Measurements from ENCODE around the gene RAB1A.
A peak's percentile ranks its signal among the peaks of the same experiment; 100 is the strongest.
"Not testable (repeated sequence)": the region's sequence is repeated elsewhere in the genome, so short reads cannot be mapped to it uniquely, and the experiment has no call there.

Gene RAB1A

DNA sequence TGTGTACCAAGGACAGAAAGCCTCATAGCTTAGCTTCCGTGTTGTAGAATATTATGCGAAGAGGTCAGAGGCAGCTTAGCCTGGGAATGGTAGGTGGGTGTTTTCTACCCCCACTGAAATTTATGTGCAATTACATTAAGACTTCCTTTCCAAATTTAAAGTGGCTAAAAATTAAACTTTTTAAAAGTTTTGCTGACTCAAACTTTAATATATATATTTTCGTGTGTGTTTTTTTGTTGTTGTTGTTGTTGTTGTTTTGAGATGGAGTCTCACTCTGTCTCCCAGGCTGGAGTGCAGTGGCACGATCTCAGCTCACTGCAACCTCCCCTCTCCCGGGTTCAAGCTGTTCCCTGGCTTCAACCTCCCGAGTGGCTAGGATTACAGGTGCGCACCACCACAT is 4.3 kb upstream of the RAB1A start:
- no peak for DNase-seq

DNA sequence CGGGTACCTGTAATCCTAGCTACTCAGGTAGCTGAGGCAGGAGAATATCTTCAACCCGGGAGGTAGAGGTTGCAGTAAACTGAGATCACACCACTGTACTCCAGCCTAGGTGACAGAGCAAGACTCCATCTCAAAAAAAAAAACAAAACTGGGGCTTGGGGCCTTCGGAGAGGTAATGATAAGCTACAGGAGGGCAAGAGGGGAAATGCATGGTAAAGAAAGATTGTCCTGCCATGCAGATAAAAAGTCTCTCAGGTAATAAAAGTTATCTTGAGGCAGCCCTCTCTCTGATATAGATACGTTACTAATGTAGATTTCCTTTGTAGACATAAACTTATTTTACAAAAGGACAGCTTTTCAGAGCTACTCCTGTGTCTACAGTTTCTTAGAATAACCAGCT is 3.7 kb upstream of the RAB1A start:
- no peak for DNase-seq

DNA sequence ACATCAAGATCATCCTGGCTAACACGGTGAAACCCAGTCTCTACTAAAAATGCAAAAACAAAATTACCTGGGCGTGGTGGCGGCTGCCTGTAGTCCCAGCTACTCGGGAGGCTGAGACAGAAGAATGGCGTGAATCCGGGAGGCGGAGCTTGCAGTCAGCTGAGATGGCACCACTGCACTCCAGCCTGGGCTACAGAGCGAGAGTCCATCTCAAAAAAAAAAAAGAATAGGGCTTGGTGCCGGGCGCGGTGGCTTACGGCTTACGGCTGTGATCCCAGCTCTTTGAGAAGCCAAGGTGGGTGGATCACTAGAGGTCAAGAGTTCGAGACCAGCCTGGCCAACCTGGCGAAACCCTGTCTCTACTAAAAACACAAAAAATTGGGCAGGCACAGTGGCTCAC is 3.0 kb upstream of the RAB1A start:
- DNase-seq = not testable (repeated sequence)

DNA sequence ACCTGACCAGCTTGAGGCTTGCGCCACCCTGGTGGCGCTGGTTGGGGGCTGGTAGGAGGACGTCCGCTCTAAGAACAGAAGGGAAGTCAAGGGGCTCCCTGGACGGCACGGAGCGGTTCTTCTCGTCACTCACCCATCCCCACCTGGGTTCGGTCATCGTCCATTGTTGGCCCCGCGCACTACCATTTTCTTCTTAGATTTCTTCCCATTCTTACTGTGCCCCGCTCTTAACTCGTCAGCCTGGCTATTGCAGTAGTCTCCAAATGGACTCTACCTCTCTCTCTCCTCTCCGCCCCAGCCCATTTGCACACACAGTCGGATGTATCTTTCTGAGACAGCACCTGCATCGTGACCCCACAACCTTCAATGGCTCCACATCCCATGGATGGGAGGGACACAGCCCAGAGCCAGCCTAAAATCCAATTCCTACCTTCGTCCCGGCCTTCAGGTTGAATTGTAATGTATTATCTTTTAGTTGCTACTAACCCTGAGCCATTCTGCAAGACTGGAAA is 814 bp upstream of the RAB1A start:
- DNase-seq = no peak

DNA sequence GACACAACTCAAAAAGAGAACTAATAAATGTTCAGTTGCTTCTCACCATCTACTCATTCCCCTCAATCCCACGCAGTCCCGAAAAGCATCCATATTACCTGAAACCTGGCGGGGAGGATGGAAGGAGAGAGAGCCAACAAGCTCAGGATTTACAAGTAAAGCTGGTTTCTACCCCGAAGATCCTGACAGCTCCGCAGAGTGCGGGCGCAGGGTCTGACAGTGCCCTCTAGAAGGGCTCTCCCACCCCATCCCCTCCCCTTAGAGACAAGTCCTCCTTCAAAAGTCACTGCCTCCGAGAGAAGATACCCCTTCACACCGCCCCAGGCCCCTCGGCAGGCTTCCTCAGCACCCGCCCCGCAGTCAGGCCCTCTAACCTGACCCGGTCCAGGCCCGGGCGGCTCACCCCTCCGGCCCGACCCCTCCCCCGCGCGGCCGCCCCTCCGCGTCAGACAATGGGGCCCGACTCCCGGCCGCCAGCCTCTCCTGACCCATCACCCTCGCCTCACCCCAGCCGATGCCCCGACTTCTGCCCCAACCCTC is 550 bp downstream of the RAB1A start:
- DNase-seq = peak; percentile 83

DNA sequence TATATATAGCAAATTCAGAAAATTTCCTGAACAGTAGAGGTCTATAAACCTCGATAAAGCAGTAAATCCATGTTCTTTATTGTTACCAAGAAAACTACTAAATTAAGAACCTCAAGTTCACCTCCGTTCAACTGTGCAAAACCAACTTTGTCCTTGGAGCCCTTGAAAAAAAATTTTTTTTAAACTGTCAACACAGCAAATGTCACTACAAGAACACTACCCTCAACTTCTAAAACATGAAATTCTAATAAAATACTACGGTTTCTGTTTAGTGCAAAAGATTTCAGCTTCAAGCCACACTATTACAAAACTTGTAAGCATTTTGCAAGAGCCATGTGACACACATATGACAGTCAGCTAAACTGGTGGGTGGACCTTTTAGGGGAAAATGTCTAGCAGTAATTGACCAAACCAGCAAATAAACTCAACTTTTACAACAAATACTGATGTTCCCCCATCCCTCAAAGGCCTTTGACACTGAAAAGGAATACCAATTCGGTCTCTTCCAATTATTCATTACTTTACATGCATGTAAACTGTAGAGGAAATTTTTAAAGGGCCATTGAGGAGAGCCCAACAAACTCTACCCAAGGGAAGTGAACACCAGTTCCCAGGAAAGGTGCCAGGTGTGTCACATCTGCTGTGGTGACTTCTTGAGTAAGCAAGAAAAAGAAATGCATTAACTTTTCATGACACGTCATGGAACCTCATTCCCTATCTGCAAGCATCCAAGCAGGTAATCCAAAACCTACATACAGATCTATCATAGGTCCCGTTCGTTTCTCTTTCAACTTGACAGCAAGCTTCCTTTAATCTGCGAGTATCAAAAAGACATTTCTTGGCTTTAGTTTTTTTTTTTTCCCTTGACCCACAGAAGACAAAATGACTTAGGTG is 1.4 kb downstream of the RAB1A start:
- DNase-seq = no peak

DNA sequence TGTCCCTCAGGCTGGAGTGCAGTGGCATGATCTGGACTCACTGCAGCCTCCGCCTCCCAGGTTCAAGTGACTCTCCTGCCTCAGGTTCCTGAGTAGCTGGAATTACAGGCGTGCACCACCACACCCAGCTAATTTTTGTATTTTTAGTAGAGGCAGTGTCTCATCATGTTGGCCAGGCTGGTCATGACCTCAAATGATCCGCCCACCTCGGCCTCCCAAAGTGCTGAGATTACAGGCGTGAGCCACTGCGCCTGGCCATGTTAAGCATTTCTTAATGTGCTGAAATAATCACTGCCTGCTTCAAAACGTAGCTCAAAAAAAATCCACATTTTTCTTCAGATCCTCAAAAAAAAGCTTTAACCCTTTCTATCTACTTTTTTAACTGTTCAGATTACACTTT is 4.4 kb downstream of the RAB1A start:
- DNase-seq = not testable (repeated sequence)

DNA sequence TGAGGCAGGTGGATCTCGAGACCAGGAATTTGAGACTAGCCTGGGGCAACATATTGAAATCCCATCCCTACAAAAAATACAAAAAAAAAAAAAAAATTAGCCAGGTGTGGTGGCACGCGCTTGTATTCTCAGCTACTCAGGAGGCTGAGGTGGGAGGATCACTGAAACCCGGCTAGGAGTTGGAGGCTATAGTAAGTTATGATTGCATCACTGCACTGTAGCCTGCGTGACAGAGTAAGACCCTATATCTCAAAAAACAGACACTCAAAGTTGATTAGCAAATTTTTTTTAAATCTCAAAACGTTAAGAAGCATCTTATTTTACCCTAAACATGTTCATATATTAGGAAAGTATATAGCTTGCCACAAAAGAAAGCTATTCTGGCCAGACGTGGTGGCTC is 7.6 kb downstream of the RAB1A start:
- no peak for DNase-seq

DNA sequence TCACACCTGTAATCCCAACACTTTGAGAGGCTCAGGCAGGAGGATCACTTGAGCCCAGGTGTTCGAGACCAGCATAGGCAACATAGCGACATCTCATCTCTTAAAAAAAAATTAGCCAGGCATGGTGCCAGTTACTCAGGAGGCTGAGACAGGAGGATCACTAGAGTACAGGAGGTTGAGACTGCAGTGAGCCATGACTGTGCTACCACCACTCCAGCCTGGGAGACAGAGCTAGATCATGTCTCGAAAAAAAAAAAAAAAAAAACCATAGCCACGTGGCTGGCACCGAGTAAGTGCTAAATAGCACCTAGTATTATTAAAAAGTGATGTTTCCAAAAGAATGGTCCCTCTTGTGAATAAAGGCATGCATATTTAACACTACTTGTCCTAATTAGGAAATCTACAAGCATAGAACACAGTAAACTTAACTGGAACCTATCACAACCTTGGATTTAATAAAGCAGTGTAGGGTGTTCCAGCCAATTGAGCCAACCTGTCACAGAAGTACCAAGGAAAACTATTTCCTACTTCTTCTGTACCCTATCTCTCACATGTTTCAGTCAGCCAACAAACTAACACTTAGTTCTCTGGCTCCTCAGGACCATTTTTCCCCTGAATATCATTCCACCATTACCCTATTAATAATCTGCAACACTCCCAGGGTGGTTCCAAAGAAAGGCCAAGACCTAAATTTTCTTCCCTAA is 8.8 kb downstream of the RAB1A start:
- DNase-seq = no peak

DNA sequence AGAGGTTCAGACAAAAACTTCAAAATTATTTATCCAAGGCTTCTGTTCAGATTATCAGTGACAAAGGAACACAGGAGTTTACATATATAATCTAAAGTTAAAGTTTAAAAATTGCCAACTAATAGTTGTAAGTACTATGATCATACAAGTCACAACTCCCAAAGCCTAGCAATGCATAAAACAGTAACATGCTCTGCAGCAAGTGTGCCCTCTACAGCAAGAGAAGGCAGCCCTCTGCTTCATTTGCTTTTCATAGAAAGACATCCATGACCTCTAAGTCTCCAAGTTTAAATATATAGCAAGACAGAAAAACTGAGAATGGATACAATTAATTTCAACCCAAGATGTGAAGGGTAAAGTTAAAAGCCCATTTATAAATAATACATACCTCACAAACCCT is 13.3 kb downstream of the RAB1A start:
- no peak for DNase-seq

DNA sequence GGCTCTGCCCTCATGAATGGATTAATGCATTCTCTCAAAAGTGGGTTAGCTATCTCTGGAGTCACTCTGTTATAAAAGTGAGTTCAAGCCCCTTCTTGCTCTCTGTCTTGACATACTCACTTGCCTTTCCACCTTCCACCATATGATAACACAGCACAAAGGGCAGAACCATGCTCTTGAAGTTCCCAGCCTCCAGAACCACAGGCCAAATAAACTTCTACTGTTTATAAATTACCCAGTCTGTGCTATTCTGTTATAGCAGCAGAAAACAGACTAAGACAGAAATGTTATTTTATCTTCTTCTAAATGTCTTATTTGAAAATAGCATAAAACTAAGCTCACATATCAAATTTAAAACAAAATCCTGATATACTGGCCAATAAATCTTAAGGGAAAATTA is 15.0 kb downstream of the RAB1A start:
- DNase-seq = no peak

DNA sequence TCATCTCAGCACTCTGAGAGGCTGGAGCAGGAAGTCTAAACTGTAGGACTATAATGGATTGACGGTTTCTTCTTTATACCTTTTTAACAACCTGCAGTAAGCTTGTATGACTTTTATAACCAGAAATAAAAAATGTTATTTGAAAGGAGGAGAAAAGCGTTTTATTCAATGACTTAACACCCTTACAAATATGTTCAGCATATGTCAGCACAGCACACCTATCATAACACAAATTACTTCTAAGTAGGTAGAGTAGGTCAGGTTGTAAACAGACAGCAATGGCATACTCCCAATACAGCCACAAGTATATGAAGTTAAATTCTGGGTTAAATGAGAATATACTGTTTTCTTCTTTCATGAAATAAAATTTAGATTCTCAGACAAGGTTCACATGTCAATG is 16.1 kb downstream of the RAB1A start:
- no peak for DNase-seq

DNA sequence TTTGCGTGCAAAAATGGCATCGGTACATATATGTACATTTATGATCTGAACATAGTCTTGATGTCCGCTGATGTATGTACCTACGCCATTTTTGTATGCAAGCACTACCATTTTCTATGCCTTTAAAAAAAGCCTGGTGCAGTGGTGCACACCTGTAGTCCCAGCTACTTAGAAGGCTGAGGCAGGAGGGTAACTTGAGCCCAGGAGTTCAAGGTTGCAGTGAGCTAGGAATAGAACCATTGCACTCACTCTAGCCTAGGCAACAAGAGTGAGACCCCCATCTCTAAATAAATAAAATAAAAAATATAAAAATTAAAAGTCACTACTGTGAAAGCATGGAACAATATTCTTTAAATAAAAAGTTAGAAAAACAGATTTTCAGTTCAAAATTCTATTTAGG is 16.7 kb downstream of the RAB1A start:
- no peak for DNase-seq

DNA sequence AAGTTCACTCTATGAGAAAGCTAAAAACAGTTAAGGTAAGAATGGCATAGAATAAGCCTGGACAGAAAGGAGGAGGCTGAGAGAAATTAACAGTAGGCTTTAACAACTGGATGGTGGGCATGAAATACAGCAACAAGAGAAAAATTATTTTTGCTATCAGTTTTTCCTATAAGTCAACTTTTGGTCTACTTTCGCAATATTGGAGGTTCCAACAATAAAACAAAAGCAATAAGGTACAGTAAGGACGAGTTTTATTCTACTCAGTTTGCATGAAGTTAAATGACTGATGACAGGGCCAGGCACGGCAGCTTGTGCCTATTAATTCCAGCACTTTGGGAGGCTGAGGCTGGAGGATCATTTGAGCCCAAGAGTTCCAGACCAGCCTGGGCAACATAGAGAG is 17.3 kb downstream of the RAB1A start:
- no peak for DNase-seq

DNA sequence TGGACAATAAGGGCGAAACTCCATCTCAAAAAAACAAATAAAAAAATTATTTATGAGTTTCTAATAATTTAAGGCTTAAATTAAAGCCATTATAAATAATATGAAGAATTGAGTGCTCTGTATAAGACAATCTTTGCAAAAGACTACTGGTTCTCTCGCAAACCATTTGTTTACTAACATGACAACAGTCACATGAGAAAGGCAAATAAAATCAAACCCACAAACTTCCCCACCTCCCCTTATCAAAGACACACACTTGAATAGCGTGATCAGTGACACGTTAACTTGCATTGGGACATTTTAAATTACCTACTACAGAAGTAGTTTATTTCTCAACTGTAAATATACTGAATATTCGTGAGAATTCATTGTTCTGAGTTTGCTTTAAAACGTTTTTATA is 21.1 kb downstream of the RAB1A start:
- no peak for DNase-seq

DNA sequence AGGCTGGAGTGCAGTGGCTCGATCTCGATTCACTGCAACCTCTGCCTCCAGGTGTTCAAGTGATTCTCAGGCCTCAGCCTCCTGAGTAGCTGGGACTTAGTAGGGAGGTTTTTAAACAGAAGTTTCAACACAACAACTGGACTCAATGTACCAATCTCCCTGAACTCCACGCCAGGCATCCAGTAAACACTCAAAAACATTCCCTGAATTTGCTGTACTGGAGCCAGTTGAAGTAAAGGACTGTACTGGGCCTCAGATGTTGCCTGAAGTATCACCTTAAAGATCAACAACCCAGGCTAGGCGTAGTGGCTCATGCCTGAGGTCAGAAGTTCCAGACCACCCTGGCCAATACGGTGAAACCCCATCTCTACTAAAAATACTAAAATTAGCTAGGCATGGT is 22.4 kb downstream of the RAB1A start:
- DNase-seq = no peak

DNA sequence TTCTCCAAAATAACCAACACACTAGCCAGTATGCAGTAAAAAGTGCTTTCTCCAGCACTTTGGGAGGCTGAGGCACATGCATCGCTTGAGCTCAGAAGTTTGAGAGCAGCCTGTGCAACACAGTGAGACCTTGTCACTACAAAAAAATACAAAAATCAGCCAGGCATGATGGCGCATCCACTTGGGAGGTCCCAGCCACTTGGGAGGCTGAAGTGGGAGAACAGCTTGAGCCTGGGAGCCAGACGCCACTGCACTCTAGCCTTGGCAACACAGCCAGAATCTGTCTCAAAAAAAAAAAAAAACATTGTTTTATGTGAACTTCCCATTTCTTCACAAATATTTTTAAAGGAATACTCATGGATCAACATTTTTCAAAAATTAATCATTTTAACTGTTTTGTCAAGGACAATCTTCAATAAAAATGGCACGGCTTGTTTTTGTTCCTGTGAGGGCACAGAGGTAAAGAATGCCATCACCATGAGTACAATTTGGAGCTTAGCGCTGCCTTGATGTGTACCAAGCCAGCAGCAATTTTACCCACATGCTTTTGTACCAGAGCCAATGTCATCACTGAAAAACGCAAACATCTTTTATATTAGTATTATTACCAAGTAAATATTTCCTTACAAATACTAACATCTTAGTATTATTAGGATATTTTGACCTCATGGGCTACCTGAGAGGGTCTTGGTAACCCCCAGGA is 26.7 kb downstream of the RAB1A start:
- no peak for DNase-seq

DNA sequence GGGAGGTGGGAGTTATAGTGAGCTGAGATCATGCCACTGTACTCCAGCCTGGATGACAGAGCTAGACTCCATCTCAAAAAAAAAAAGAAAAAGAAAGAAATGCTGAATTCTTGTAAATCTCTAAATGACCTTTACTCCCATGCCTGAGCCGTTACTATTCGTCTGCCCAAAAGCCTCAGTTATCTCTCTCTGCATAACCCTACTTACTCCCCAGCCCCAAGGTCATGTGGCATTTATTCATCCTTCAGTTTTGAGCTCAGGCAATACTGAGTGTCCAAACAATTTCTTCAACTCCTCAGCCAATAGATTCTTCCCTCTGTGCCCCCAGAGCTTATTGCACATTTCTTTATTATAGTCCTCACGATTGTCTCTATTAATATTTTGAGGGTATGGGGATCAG is 28.8 kb downstream of the RAB1A start:
- no peak for DNase-seq

DNA sequence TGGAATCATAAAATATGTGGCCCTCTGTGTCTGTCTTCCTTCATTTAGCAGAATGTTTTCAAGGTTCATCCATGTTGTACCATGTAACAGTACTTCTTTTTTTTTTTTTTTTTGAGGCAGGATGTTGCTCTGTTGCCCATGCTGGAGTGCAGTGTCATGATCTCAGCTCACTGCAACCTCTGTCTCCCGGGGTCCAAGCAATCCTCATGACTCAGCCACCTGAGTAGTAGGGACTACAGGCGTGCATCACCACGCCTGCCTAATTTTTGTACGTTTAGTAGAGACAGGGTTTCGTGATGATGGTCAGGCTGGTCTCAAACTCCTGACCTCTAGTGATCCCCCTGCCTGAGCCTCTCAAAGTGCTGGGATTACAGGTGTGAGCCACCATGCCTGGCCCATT is 31.2 kb downstream of the RAB1A start:
- DNase-seq = no peak

DNA sequence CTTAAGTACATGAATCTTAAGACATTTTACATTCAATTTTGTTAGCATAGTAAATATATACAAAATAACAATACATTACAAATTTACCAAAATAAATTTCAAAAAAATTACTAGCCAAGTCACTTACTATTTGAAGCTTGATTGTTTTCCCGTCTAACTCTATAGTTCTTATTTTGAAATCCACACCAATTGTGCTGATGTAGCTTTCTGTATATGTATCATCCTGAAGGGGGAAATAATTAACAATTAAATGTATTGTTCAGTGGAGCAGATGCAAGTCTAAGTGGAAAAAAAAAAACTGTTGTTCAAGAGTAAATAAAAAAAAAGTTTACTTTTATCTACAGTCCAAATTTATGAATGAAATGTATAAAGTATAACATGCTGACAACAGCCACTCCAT is 32.1 kb downstream of the RAB1A start:
- no peak for DNase-seq

DNA sequence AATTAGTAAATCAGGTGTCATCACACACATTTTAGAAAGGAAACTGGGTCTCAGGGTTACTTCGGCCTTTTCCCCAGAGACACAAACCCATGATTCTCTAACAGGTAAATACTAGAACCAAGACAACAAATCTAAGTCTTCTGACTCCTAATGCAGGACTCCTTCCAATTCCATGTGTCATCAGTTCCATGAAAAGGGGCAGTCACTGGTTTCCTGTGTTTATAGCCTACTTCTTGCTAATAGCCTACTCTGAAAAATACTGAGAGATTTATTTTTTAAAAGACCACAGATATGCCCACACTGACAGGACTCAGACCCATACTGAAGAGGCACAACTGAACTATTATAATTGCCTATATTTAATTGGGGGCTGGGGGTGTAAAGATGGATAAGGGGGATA is 33.0 kb downstream of the RAB1A start:
- no peak for DNase-seq

DNA sequence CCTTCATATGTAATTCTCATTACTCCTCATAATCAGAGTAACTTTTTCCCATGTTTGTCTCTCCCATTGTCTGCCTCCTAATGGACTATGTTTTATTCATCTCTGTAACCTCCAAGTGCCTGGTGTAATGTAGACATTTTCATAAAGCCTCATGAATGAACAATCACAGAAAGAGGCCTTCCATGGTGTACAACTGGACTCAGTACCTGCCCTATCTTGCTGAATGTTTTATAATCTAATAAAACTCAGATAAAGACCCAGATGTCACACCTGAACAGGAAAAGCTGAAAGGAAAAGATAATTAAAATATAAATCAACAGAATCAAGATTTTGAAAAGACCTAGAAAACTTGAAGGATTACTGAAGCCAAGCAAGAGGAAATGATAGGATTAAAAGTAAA is 36.7 kb downstream of the RAB1A start:
- no peak for DNase-seq

DNA sequence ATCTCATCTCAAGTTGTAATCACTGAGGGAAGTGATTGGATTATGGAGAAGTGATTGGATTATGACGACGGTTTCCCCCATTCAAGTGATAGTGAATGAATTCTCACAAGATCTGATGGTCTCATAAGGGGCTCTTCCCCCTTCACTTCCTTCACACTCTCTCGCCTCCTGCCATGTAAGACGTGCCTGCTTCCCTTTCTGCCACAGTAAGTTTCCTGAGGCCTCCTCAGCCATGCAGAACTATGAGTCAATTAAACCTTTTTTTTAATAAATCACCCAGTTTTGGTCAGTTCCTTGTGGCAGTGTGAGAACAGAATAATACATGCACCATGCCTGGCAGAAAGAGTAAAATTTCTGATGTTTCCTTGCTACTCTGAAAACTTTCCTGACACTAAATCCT is 37.1 kb downstream of the RAB1A start:
- DNase-seq = no peak
